Measurements from ENCODE around the gene PIP4K2A. TPM values are rescaled to one million over a fixed set of nuclear protein-coding genes. Genes with fewer than 3 reads are reported as not detected.

PIP4K2A gene
- total RNA-seq, 1 donor from 2014 or later, result 13.9 TPM

DNA sequence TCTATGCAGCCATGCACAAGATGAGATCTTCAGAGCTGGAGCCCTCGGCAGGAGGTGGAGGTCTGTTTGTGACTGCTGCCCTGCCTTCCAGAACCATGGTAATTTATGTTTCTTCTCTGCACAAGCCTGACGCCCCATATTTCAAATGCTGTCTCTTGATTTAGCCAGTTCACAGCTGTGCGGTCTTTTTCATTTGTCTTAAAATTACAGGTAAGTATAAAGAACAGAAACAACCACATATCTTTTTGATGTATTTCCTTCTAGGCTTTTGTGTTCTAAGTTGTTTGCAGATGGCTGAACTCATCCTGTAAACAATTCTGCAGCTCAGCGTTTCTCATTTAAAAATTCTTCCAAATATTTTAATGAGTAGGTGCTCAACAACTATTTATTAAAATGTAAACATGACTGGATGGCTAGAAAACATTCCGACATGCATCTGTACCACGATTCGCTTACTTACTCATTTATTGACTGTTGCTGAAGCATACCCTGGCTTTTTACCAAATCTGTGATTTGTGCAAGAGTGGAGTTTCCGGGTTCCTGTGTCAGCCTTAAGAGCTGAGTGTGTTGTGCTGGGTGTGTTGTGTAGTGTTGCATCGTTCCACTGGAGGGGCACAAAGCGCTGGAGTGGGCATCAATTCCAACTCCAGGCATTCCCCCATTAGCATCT lies 58.9 kb downstream of the PIP4K2A start:
- intact Hi-C loops (cut with DNase I), result no loop called here
- no peak for ATAC-seq (ENCODE audit: poor library complexity)
- no peak for DNase-seq

DNA sequence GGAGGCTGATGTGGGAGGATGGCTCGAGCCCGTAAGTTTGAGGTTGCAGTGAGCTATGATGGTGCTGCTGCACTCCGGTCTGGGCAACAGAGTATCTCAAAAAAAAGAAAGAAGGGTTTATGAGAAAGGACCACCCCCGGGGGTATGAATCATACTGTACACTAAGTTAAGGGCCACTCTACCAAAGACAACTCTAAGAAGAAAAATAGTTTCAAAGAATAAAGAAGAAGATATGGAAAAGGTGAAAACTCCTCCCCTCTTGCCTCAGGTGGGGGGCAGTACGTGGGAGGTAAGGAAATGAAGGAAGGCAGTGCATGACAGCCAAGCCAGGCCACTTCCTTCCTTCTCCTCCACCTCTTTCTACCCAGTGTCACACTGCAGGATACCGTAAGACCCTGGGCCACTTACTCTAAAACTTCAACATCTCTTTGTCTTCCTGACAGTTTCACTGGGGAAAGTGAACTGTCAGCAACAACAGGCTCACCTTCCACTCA lies 61.3 kb downstream of the PIP4K2A start:
- ATAC-seq (ENCODE audit: poor library complexity), result no peak
- no peak for DNase-seq
- intact Hi-C loops (cut with DNase I), result no loop called here

GRCh38 chr10:22651276-22651980 lies 63.0 kb downstream of the PIP4K2A start:
- ATAC-seq (ENCODE audit: poor library complexity) (no peak), DNase-seq (no peak)
- intact Hi-C loops (cut with DNase I), result no loop called here

- DNase-seq (no peak), ATAC-seq (ENCODE audit: poor library complexity) (no peak)
- intact Hi-C loops (cut with DNase I), result no loop called here
These were observed 64.4 kb downstream of the PIP4K2A start for GRCh38 chr10:22649994-22650393.

DNA sequence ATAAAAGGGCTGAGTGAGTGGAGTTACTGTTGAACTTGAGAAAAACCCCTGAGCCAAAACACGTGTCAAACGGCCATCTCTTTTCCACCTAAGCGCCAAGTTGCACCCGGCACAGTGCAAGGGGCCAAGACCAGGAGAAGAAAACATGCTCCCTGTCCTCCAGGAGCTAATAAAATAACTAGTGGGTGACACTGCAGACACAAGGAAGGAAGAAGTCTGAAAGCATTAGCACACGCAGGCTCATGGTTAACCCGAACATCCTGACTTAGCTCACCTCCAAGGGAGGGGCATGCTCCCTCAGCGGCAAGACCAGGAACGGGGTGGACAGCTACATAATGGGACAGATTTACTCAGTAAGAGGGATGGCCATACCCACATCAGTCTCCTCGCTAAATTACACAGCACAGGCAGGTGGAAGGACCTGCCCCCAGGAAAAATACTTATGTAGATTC lies 65.0 kb downstream of the PIP4K2A start:
- DNase-seq, result no peak
- intact Hi-C loops (cut with DNase I), result no loop called here
- ATAC-seq (ENCODE audit: poor library complexity), result no peak

DNA sequence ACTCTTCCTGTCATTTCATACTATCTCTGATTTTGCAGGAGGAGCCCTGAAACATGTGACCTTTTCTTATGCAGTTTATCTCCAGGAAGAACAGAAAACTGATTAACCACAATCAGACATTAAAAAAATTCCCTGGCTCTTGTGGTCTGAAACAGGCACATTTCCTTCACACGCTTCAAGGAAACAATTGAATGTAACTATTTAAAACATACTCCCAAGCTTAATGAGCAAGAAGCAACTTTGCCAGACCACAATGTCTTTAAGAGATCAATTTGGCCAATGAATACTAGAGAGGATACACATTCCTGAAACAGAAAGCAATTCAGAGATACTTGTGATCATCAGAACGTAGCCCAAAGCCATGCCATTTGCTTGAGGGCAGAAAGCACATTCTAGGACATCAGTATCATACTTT lies 65.8 kb downstream of the PIP4K2A start:
- ATAC-seq (ENCODE audit: poor library complexity) (no peak), DNase-seq (no peak)

GRCh38 chr10:22647244-22647643 lies 67.1 kb downstream of the PIP4K2A start:
- no peak for ATAC-seq (ENCODE audit: poor library complexity)
- intact Hi-C loops (cut with DNase I), result no loop called here
- no peak for DNase-seq

More for the DNA sequence above, 65.8 kb downstream of the PIP4K2A start:
- intact Hi-C loops (cut with DNase I), result no loop called here

GRCh38 chr10:22646388-22646853 lies 68.0 kb downstream of the PIP4K2A start:
- ATAC-seq (ENCODE audit: poor library complexity), result no peak
- DNase-seq, result no peak
- intact Hi-C loops (cut with DNase I), result no loop called here

- intact Hi-C loops (cut with DNase I), result no loop called here
- no peak for DNase-seq
- ATAC-seq (ENCODE audit: poor library complexity), result no peak
These were observed 70.2 kb downstream of the PIP4K2A start for GRCh38 chr10:22644222-22644621.

DNA sequence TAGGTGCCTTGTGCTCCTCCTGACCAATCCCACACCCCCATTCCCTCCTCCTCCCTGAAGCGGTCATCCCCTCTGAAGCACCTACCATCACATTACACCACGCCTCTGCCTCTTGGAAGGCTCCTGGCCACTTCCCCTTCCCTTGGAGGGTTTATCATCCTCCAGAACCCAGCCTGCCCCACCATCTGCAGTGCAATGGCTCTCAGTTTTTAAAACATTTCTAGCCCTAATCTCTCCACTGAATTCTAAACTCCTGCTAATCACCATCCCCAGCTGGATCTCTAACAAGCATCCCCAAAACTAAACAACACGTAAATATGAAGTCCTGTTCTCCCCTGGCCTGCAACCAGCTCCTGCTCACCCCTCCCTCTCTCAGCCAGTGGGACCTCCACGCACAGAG lies 70.6 kb downstream of the PIP4K2A start:
- intact Hi-C loops (cut with DNase I), result no loop called here
- no peak for DNase-seq
- no peak for ATAC-seq (ENCODE audit: poor library complexity)

- ATAC-seq (ENCODE audit: poor library complexity) (no peak), DNase-seq (no peak)
- intact Hi-C loops (cut with DNase I), result no loop called here
These were observed 71.3 kb downstream of the PIP4K2A start for GRCh38 chr10:22643116-22643515.

DNA sequence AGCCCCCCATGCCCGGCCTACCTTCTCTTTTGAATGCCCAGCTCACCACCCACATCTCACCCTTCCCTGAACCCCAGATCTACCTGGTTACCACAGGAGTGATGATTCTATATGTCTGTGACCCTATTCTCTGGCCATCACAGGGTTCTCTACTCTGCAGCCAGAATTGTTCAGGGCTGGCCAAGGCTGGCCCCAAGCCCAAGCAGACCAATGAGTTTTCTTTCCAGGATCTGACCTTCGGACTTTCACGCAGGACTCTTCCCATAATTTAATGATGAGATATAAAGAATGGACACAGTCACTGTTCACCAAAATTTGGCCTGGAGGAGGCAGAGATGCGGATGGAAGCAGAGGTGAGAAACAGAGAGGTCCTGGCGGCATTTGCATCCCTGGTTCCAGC lies 72.6 kb downstream of the PIP4K2A start:
- DNase-seq (no peak), ATAC-seq (ENCODE audit: poor library complexity) (no peak)
- intact Hi-C loops (cut with DNase I), result no loop called here

GRCh38 chr10:22640359-22640758 lies 74.0 kb downstream of the PIP4K2A start:
- intact Hi-C loops (cut with DNase I), result no loop called here
- DNase-seq, result no peak
- no peak for ATAC-seq (ENCODE audit: poor library complexity)

DNA sequence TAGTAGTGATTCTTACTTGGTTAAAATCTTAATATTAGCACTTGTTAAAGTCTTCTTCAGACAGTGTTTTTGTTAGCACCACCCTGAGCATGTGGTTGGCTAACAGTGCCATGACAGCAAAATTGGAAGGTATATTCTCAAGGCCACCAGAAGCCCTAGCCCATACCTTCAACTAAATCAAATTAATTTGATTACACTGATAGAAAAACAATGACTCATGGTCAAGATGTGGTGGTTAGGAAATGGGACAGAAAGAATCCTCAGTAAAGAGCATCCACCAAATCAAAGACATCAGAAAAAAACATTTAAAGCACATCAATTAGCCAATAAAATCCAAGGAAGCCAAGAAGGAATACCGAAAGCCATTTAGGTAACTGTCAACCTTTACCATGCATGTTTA lies 75.5 kb downstream of the PIP4K2A start:
- intact Hi-C loops (cut with DNase I), result no loop called here
- DNase-seq, result no peak
- no peak for ATAC-seq (ENCODE audit: poor library complexity)

GRCh38 chr10:22637491-22637890 lies 76.9 kb downstream of the PIP4K2A start:
- intact Hi-C loops (cut with DNase I), result no loop called here
- peak; percentile 45 for ATAC-seq (ENCODE audit: poor library complexity)
- DNase-seq, result no peak

GRCh38 chr10:22635650-22636049 lies 78.7 kb downstream of the PIP4K2A start:
- DNase-seq (no peak), ATAC-seq (ENCODE audit: poor library complexity) (no peak)
- intact Hi-C loops (cut with DNase I), result no loop called here

DNA sequence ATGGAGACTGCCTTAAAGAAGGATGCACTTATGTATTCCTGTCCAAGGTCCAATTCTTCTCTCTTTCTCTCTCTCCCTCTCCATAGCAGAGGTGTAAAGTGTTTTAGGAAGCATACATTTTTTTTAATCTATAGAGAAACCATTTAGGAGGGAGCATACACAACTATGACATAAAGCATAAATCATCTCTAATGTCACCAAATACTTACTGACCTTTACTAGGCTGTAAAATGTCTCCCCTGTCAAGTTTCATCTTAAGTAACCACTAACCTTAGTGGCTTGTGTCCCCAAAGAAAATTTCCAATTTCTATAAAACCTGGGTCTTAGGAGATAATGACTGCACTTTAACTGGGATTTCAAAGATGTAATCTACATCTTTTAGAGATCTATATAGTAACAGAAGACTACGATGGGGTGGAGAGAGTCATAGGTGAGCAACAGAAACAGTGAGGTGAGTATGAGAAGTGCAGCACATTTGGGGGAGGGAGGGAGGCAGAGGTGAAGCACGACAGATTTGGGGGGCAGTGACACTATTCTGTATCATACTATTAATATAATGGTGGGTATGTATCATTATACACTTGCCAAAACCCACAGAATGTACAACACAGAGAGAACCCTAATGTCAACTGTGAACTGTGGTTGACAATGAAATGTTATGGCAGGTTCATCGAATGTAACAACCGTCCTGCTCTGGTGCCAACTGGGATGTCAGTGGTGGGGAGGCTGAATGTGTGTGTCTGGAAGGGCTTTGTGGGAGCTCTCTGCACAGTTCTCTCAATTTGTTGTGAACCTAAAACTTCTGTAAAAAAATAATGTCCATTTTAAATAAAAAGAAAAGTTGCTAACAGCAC lies 79.5 kb downstream of the PIP4K2A start:
- intact Hi-C loops (cut with DNase I), result no loop called here
- ATAC-seq (ENCODE audit: poor library complexity) (no peak), DNase-seq (no peak)

DNA sequence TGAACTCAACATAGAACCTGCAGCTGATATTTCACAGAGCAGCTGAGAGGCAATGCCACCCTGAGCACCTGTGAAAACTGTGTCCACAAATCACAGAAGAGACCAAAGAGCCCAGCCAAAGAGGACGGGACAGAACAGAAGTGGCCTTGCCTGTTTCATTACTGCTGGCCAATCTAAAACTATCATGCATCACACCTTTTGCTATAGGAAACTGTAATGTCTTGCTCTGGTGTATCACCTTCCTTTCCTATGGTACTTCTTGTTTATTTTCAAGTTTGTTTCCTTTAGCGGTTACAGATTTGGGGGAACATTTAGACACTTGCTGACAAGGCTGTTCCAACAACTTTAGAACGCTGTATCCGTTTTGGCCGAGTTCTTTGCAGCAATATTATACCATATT lies 80.3 kb downstream of the PIP4K2A start:
- intact Hi-C loops (cut with DNase I), result no loop called here
- ATAC-seq (ENCODE audit: poor library complexity), result no peak
- no peak for DNase-seq

- intact Hi-C loops (cut with DNase I), result no loop called here
- no peak for ATAC-seq (ENCODE audit: poor library complexity)
These were observed 80.8 kb downstream of the PIP4K2A start for GRCh38 chr10:22633528-22633927.

More at GRCh38 chr10:22633528-22633927, 80.8 kb downstream of the PIP4K2A start:
- no peak for DNase-seq

All from Right ventricle myocardium superior (tissue), 1 donor.